SKM-1 (cell line): ENCODE results near the gene ZNF408.
"Not testable (repeated sequence)": the region's sequence is repeated elsewhere in the genome, so short reads cannot be mapped to it uniquely, and the experiment has no call there.

Source experiments
- DNase-seq: peaks from one replicate; lab custom pipeline; 2025; ENCODE audit not compliant: unreplicated experiment; lab: John Stamatoyannopoulos, UW

ZNF408 gene

DNA sequence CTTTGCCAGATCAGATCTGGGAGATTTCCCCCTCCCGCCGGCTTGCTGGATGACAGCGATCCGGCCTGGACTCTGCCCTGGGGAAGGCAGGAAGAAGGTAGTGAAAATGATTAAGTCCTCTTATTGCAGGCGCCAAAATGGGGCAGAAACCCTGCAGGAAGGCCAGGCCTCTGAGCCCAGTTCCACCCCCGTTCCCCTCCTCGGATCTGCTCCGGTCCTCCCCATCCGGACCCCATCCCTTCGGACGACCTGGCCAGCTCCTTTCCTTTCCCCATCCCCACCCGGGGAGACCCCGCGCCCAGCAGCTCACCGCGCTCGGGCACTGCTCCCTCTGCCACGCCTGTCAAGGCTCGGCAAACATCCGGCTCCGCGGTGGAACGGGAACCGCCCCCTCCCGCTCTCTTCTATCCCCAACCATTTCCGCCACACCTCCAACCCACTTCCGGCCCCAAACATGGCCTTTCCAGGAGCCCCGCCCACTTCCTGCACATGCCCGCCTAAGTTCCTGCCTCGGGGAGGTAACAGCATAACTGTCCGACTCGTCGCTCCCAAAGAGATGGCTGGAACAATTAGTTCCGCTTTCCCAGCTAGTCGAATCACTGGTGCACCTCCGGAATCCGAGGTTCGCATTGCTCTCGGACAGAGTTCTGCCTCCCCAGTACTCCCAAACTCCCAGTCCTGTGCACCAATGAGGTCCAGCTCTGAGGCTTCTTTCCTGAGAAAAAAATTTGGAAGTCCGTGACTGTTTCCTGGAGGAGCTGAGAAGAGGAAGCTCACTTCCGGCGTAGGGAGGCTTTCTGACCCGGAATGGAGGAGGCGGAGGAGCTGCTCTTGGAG lies at the start of gene ZNF408, which contains the start of gene ARHGAP1:
ZNF408 (plus strand) TSS at position 791 of the 837 bp plus-strand sequence; CDS start at position 808, 17 bp downstream.
ARHGAP1 (minus strand) TSS at position 379 of the 837 bp plus-strand sequence. CDS start 4,512 bp downstream, outside the sequence.
- peak; percentile 98 for DNase-seq

DNA sequence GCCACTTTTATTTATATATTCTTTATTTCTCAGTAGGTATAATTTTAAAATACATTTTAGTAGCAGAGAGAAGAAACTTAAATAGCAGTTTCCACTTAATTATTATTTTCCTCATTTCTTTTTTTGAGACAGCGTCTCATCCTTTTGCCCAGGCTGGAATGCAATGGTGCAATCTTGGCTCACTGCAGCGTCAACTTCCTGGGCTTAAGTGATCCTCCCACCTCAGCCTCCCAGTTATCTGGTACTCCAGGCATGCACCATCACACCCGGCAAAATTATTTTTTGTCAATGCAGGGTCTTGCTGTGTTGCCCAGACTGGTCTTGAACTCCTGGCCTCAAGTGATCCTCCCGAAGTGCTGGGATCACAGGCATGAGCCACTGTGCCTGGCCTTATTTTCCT lies 45.2 kb upstream of the ZNF408 start:
- DNase-seq = no peak

DNA sequence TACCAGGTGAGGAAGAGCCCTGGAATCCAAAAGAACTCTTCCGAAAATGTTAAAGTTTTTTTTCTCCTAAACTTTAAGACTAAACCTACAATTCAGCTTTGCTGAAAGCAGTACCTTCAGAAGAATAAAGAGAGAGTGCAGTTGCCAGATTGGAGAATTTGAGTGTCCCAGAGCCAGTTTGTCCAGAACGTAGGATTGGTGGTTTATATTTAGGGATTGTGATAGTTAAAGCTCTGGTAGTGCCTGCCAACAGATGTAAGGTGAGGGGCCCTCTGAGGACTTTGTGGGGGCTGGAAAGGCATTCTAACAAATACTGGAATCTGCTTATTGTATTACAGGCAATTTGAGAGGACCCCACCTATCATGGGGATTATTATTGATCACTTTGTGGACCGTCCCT lies 43.6 kb upstream of the ZNF408 start:
- DNase-seq = no peak

DNA sequence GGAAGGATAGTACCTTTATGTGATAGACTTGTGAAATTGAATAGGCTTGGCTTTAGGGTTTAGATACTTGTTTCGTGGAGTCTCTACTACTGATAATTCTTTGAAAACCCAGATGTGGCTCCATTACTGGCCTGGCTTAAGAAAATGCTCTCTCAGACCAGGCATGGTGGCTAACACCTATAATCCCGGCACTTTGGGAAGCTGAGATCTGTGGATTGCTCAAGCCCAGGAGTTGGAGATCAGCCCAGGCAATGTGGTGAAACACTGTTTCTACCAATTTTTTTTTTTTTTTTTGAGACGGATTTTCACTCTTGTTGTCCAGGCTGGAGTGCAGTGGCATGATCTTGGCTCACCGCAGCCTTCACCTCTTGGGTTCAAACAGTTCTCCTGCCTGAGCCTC lies 42.6 kb upstream of the ZNF408 start:
- DNase-seq = no peak

DNA sequence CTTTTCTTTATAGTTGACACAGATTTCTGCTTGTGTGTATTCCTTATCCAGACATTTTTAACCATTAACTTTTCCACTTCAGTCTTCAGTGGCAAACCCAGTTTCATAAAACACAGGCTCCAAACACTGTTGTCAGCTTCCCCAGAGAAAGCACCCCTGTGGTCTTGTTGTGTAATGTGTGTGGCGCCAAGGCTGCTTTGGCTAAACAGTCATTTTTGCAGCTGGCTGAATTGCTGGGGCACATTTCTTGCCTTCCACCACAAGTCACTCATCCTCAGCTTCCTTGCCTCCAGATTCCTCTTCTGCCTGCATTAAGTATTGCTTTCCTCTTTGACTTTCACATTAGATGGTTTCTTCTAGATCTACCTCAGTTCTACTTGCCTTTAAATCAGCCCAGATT lies 40.9 kb upstream of the ZNF408 start:
- peak; percentile 92 for DNase-seq

DNA sequence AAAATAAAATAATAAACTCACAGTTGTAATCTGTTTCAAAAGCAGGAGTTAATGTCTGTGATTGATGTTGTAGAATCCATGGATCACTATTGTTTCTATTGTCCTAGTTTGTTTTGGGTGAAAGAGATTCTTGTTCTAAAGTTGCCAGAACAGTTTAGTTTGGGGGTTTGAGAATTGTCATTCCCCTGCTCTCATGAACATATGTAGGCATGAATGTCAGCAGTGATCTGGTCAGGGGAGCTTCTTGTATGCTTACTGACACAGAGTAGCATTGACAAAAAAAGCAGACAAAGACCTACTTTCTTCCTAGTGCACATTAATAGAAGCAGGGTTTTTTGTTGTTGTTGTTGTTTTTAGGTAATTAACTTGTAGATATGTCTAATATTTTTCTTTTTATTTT lies 39.0 kb upstream of the ZNF408 start:
- no peak for DNase-seq

DNA sequence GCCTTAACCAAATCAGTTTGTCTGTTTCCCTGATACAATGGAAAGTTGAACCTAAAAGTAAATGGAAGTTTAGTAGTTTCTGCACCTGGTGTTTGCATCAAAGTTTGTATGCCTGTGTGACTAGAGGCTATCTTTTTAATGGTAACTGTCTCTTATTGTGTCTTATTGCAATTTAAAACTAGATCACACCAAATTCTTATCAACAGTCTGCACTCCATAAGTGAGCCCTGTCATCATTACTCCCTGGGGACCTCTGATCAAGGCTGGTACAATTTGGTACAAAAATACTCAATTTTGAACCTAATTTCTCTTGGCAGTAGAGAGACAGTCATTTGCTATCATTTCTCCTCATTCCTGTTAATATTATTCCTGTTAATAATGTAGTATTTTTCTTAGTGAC lies 38.5 kb upstream of the ZNF408 start:
- DNase-seq = no peak

DNA sequence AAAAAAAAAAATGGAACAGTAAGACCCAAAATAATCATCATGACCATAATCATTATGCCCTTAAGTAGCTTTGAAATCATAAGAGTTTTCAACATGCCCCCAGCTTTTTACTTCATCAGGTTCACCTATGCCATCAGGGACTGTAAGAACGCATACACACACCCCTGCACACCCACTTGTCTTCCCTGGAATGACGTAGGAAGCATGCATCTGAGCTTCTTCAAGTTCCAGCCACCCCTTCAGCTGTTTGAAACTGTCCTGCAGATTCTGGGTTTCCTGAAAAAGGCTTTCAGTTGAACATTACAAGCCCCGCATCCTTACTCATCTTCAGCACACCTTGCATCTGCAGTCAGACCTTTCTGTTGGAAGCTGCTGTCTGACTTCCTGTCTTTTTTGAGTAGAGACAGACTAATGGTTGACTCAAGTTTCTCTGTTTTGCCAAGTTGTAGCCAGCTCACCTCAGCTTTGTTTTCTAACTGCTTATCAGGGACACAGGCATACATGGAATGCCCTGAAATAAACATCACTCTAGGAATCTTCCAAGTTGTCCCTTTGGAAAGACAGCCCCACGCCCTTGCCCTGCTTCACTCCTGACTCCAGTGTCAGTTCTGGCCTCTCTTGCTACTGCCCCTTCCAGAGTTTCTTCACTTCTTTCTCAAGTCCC lies 37.4 kb upstream of the ZNF408 start:
- no peak for DNase-seq

DNA sequence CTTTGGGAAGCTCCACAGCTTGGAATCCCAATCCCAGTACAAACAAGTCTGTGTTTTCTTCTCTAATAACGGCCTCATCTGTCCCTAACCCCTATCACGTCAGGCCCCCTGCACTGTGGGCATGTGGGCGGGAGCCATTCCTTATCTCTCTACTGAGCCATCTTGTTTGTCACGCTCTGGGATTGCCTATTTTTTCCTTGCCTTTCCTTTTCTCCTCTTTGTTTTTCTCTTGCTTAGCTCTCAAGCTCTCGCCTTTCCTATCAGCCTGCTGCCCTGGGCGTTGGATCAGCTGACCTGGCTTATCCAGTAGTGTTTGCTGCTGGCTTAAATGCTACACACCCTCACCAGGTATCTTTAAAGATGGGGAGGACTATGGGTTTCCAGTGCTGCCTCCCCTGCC lies 36.2 kb upstream of the ZNF408 start:
- DNase-seq = no peak

DNA sequence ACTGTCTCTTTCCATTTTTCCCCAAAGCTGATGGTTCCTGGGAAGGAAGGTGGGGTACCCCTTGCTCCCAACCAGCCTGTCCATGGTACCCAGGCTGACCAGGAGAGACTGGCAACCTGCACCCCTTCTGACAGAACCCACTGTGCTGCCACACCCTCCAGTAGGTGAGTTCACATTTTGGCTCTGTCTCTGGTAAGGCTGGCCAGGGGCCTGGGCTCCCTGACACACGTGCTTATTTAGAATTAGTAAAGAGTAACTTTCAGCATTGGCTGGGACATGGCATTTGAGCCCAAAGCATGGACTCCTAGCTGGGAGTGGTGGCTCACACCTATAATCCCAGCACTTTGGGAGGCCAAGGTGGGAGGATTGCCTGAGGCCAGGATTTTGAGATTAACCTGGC lies 35.5 kb upstream of the ZNF408 start:
- DNase-seq = no peak

DNA sequence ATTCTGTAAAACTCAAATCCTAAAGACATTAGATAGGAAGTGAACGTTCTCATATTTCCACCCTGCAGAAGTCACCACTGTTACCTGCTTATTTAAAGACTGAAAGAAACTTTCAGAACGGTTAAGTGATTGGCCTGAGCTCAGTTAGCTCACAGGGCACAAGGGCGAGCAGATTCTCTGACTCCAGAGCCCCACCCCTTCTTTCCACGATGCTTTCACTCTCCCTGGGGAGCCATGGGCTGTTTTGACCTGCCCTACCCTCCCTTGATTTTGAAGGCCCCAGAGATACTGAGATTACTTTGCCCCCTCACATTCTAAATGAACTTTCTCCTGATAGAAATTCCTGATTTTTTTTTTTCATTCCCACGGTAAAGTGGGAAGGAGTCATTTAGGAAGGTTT lies 34.3 kb upstream of the ZNF408 start:
- DNase-seq = no peak

DNA sequence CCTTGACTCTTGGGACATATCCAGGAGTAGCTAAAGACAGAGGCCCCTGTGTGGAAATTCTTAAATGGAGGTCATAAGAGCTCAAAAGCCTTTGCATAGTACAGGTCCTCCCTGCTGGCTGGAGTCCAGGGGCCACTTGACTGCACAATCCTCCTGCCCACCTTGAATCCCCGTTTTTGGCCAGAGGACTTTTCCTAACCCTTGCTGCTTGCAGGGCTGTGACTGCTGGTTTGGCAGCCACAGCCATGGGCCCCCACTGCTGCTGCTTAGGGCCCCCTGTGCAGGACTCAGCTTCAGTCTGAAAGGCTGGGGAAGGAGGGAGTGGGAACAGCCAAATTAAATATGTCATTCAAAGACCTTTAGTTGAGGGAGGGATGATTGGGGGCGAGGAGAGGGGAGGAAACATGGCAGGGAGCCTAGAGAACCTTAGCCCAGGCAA lies 33.8 kb upstream of the ZNF408 start:
- DNase-seq = no peak

DNA sequence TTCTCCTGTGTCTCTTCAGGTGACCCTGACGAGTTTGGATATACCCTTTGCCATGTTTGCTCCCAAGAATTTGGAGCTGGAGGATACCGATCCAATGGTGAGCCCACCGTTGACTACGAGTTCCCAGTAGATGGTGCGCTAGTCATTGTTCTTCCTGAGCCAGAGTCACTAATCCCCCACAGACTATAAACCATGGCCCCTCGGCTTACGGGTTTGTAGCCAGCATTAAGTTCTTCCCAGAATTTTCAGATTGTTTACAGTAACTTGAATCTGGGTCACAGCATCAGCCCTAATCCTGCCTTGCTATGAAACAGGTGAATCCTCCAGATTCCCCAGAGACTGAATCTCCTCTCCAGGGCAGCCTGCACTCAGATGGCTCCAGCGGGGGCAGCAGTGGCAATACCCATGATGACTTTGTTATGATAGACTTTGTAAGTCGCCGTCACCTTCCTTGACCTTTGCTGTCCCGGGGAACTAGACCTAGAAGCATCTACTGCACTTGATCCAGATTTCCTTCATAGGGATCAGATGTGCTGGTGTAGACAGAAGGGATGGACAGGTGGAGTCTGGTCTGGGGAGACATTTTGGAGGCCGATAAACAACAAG lies 32.2 kb upstream of the ZNF408 start:
- DNase-seq = no peak

DNA sequence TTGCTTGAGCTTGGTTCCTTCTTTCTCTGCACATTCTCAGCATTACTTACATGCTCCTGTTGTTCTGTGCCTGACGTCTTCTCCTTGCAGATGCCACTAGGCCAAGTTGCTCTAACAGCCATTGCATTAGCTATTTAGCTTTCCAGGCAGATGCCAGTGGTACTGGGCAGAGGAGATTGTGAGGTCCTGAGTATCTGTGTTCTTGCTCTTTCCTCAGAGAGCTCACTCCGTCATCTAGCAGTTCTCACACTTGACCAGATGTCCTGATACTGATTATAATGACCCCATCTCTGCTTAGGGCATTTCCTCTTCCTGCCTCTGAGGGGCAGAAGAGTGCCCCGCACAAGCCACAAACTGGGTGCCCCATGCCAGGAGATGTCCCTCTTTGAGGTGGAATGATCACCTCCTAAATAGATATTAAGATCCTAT lies 31.1 kb upstream of the ZNF408 start:
- peak; percentile 18 for DNase-seq

DNA sequence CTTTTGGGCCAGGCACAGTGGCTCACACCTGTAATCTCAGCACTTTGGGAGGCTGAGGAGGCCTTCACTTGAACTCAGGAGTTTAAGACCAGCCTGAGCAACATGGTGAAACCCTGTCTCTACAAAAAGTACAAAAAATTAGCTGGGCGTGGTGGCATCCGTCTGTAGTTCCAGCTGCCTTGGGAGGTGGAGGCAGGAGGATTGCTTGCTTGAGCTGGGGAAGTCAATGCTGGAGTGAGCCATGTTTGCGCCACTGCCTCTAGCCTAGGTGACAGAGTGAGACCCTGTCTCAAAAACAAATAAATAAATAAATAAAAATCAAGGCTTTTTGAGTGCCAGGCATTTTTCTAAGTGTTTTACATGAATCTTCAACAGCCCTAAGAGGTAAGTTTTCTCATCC lies 30.3 kb upstream of the ZNF408 start:
- not testable (repeated sequence) for DNase-seq

DNA sequence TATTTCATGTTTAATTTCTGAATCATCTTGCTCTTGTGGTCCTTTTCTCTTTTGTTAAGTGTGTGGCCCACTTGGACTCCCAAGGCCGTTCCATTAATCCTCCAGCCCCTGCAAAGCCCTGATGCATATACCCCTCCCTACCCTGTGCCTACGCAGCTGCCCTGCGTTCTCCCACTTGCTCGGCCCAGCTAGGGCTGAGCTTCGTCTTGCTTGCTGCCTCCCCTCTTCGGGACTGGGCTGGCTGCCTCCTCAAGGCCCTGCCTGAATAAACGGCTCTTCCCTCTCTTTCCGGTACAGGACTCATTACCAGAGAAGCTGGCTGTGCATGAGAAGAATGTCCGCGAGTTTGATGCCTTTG lies 28.9 kb upstream of the ZNF408 start:
- DNase-seq = no peak

DNA sequence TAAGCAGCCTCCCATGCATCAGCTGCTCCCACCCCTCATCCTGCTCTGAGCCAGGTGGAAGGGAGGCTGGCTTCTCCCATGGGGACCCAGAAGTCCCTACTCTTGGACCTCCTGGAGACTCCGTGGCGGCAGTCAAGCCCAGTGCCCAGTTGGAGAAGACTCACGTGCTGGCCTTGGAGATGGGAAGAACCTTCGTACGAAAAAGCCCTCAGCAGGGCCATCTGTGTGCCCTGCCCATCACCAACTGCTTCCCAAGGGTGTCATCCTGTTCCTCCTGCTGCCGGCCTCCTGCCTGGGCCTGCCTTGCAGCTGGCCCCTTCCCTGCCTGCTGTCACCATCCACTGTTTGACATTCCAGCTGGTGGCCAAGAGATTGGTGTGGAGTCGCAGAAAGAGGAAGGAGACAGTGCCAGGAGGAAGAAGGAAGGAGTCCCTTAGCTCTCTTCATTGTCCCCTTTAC lies 28.4 kb upstream of the ZNF408 start:
- DNase-seq = peak; percentile 11

DNA sequence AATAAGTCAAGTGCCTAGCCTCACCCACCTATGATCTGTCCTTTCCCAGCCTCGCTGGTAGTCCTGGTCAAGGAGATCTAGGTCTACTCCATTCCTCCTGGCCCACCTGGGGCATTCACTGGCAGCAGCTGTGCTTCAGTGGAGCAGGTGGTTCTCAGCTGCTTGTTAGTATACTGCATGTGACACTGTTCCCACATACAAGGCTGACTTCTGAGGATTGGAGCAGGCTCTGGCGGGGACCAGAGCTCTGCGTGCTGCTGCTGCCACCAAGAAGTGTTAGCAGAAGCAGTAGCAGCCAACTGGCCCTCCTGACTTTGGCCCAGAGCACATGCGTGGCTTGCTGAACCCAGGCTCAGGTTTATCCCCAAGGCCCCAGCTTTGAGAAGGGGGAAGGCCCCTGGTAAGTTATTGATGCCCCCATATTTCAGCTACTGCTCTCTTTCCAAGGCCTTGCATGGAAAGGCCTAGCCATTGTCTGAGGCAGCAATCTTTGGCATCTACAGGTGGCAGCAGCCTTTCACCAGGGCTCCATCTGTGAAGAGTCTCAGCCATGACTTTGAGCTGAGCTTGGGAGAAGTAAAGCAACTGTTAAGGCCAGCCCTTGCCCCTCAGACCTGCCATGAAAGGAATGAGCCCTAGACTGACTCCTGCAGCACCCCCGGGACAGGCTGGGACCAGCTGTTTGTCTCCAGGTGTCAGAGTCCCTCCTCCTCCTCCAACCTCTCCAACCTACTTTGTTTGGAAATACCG lies 26.9 kb upstream of the ZNF408 start:
- DNase-seq = no peak

DNA sequence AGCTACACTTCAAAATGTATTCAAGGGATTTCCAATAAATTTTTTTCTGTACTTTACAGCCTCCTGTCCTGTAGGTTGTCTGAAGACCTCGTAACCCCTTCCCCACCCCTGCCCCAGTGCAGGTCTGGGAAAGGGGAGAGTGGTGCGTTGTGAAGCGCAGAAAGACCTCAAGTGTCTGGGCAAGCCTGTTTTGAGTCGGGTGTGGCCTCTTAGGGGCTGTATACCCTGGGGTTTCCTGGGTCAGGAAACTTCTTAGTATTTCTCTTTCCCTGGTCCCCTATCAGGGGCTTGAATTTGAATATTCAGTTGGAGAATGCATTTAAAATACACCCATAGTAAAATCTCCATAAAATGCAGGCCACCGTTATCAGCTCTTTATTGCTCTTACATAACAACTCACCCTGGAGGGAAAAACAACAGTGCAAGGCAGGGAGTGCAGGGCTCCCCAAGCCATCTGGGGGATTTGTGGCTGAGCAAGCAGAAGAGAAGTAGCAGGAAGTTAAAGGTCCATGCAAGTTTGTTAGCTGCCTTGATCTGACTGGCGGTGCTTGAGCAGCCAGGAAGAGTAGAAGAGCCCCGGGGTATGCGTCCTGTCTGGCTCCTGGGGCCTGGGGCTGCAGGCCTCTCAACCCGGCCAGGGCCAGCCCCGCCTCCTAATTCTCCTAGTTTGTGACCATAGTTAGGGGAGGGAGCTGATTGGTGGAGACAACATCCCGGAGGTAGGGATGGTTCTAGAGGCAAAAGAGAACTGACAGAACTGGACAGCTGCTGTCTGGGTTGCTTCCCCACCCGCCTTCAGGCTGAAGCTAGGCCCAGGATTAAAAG lies 26.2 kb upstream of the ZNF408 start:
- peak; percentile 36 for DNase-seq

DNA sequence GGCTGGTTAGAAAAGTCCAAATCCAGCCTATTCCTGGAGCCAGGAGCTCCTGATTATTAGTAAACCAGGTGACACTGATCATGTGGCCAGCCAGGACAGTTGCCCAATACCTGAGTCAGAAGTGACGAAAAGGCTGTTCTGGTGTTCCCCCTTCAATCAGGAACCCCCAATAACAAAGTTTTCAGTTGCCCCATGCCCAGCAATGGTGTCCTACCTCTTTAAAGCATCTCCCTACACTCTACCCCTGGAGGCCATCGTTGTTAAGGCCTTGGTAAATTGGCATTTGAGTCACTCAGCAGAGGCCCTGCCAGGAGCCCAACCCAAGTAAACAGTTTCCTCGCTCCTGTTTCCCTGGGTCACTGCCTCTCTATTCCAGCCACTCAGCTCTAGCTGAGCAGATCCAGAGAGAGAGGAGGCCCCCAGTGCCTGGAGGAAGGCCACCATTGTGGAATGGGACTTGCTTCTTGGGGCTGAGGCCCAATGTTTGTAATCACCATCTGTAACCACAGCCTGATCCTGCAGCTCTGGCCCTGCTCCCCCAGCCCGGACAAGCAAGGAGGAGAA lies 25.5 kb upstream of the ZNF408 start:
- DNase-seq = no peak
